NCI-H460 (cell line): ENCODE measurements around the gene CADM2. TPM values are rescaled to one million over a fixed set of nuclear protein-coding genes. Genes with fewer than 3 reads are reported as not detected.

Experiments
- DNase-seq: peaks from one replicate; pipeline ENCODE4 v3.0.0-alpha.2; 2016; ENCODE audit warnings: low read depth; ENCODE audit errors: extremely low read depth
- total RNA-seq: library from RNA; depleted of rRNA; stranded (reverse); fragments of >200 nt; shearing (Covaris generic); gene quantifications from 2 replicates; pipeline ENCODE4 v1.2.3, GENCODE V29; 2014

Gene CADM2
- total RNA-seq, 1 experiment from 2014 or later: 25.0 TPM

DNA sequence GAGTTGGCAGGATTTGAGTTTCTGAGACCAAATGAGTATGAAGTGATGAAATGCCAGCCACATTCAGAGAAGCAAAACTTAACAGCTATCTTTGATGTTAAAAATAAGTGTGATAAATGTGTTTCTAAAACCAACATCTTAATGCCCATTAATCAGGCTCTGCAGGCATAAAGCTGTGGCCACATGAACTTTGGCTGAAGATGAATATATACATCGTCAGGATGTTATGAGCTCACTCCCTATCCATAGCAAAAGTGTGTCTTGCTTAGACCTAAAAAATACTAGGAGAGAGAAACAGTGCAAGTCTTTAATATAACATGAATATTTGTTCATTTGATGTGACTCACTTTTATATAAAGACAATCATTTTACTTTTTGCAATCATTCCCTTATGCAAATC, 218.0 kb downstream of the CADM2 start:
- DNase-seq: no peak

DNA sequence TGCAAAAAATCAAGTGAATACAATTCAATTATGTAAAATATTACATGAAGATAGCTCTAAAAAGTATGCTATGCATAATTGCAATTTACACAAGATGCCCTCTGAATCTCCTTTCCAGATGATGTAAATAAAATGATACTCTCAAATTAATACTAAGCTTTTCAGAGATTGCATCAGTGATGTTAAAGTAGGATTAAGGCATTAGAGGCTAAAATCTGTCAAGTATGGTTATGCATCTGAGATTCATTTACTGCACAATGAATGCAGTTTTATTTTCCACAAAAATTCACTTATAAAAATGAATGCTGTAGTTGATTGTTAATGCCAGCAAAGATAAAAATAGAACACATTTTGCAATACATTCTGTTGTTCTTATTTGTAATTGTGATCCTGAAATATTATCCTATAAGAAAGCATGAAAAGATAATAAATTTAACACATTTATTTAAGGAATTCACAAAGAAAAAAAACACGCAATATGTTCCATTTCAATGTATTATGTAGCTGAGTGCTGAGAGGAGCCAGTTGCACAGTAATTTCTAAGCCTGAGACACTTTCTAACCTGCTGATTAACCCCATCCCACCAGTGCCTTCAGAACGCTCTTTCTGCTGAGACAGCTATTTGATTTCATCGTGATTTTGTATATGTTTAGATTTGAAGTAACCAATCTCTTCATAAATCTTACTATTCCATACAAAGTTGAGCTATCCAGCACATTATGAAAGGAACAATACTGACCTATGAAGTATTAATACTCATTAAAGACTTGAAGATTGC, 224.4 kb downstream of the CADM2 start:
- DNase-seq: no peak

DNA sequence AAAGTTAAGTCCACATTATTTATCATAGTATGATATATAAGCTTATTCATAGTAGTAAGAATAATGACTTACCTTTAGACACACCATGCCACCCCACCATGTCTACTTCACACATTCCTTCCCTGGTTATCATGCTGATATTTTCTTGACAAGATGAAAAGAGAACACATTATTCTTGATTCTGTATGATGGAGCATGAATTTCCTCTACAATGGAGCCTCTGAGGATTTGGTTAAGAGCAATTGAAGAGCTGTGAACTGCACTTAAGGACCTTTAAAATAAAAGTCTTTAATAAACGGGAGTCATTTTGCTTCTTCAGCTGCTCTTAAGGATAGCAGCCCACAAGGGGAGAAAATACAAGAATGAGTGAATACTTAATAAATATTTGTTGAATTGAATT, 226.7 kb downstream of the CADM2 start:
- DNase-seq: no peak

DNA sequence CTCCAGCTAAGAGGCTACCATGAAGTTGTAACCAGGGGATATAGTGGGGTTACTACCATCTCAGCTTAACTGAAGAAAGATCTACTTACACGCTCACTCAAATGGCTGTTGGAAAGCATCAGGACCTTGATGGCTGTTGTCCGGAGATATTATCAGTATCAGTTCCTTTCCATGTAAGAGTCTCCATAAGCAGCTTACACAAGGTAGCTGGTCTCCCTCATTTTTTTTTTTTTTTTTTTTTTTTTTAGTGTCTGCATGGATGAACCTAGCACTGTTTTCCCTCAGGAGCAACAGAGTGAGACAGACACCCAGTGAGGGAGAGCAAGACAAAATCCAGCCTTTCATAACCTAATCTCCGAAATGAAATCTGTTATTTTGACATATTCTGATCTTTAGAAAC, 230.9 kb downstream of the CADM2 start:
- no peak for DNase-seq

DNA sequence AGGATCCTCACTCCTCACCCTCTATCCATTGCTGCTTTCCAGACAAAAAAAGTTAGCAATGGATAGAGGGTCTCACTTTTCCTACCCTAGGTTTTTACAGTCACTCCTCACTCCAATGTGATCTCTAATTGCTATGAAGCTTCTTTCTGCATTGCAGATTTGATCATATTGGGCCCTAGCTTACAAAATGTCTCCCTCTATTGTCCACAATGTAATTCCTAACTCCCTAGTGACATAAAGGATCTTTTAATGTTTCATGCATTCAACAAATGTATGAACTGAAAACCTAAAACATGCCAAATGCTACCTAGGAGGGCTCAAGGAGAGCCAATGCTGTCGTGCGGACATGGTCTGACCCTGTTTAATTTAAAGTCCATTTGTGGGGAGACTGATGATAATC, 234.8 kb downstream of the CADM2 start:
- DNase-seq: no peak

DNA sequence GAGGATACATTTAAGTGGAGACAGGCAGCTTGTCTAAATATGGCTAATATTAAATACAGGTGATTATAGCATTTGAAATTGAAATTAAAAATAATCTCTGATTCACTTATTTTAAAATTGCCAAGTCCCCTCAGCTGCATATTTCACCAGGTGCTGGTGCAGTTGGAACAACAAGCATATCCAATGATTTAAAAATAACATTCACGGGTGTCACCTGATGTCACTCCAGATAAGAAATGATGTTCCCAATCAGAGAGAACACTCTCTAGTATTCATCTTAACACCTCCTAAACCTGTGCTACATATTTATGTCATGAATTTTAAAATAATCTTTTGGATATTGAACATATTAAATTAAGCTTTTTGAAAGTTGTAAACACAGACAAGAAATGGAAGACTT, 249.9 kb downstream of the CADM2 start:
- no peak for DNase-seq

DNA sequence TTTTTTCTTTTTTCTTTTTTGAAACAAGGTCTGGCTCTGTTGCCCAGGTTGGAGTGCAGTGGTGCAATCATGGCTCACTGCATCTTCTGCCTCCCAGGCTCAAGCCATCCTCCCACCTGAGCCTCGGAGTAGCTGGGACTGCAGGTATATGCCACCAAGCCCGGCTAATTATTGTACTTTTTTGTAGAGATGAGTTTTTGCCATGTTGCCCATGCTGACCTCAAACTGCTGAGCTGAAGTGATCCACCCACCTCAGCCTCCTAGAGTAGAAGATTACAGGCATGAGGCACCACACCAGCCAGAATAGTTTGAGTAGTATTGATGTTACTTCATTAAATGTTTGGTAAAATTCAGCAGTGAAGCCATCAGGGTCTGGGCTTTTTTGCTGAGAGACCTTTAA, 251.8 kb downstream of the CADM2 start:
- DNase-seq: no peak

DNA sequence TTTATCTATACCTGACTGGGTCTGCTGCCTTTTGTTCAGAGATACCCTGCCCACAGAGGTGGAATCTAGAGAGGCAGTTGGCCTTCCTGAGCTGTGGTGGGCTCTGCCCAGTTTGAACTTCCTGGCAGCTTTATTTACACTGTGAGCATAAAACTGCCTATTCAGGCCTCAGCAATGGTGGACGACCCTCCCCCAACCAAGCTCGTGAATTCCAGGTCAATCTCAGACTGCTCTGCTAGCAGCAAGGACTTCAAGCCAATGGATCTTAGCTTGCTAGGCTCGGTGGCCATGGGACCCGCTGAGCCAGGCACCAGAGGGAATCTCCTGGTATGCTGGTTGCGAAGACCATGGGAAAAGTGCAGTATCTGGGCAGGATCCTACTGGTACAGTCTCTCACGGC, 270.2 kb downstream of the CADM2 start:
- no peak for DNase-seq

DNA sequence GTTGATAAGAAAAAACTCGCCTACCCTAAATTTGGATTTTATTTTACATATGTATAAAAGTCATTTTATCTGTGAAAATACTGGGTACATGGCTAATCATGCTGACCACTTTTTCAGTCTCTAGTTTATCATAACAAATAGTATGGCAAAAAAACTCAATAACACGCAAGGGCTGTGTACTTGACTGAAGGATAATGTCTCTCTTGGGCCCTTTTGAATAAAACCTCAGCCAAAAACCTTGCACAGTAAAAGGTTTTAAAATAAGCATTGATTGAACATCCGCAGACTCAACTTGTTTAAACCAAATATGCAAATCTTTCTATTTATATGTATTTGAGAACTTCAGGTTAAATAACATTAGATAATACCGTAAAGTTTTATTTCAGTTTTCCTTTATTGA, 285.3 kb downstream of the CADM2 start:
- DNase-seq: no peak

DNA sequence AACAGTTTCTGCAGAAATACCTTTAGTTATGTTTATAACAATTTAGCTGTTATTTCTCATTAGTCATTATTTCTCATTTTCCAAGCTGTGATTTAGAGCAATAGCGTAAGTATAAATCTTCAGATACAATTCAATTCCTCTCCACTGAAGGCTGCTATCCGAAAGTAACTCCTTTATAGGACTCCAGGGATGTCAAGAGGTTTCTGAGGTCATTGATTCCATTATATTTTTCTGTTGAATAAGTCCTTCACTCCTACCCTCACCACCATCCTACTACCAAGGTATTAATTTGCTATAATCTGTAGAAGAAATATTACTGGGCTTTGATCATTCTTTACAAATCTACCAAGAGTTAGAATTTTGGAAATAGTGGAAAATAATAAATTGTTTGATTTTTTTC, 285.7 kb downstream of the CADM2 start:
- DNase-seq: no peak

DNA sequence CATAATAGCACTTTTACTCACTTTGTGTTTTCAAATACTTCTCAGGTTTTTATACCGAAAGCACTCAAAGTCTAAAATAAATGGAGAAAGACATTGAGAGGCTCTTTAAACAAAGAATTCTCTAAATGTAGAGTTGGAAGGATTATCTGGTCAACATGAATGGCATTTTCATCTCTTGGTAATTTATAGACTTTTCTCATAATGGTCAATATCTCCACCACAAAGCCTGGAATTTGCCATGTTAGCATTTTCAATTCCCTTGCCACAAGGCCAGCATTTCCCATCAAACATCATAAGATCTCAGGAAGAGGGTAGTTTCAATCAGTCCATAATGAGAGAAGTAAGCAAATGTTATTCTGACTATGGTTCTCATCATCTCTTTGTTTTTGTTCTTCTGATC, 293.0 kb downstream of the CADM2 start:
- no peak for DNase-seq

DNA sequence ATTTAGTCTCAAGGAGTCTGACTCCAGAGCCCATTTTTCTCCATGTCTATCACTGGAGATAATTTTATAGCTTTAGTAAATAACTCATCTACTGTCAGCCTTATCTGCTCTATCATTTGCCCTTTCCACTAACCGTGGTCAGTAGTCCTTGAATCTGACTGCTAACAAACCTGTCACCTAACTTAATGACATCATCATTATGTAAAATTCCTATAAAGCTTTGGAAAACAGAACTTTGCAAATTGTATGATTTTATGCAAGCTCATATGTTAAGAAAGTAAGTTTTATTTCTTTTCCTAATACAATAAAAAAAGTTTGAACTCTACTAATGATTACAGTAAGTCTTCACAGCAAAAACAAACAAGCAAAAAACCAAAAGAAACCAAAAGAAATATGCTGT, 293.9 kb downstream of the CADM2 start:
- no peak for DNase-seq

DNA sequence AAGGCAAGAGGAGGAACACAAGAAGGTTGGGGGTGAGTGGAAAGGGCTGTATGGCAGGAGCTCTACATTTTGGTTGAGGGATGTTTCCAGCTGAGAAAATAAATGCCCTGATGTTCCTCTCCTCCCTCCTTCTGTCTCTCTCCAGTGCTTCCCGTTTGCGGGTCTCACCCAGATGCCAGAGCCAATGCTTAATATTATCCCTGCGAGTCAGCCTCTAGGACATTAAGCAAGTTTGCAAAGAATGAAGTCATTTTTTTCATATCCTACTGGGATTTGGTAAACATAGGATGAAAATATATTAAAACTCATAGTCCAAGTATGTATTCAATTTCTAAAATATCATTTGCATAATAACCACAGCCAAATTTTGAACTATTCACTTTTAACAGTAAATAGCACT, 295.9 kb downstream of the CADM2 start:
- no peak for DNase-seq

DNA sequence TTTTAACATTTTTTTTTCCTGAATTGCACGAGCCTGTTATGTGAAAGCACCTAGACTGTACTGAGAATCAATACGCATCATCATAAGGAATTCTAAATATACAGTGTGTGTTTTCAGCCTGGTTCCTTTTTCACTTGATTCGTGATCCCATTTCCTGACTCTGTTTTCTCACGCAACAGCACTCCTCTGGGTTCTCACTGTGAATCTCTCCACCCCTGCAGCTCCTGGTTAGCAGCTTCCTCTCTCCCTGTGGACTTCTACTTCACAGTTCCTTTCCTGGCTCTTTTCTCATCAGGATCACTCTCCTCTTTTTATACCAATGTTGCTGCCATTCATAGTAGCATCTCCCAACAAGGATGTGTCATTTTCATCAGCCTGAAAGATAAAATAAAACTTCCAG, 297.2 kb downstream of the CADM2 start:
- no peak for DNase-seq

DNA sequence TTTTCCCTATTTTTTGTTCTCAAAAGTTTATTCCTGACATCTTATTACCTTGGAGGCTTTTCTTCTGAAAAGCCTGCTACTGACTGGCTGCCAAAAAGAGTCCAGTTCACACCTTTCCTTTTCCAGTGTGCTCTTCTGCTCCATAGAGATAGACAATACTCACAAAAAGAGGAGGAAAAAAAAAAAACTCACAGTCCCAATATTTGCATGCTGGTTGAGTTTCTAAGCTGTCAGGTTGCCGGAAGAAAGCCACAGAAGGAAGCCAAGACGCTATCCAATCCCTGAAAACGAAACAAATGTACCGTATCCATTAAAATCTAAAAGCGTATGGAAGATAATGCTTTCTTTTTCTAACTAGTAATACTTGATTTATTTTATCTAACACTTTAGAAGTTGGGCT, 299.5 kb downstream of the CADM2 start:
- DNase-seq: no peak

DNA sequence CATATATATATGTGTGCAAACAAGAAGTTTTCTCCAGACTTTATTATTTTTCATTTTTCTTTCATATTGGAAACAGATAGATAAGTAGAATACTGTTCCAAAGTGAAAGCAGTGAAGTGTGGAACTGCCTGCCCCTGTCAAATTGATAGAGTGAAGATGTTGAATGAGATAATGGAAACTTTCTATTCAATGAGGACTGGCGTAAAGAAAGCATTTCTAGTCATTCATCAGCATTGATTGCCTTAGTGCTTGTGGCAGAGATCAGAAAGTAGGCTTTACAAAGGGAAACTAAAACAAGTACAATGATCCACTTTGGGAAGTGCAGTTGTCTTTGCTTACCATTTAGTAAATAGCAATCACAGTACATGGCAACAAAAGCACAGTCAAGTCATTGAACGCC, 300.0 kb downstream of the CADM2 start:
- no peak for DNase-seq

DNA sequence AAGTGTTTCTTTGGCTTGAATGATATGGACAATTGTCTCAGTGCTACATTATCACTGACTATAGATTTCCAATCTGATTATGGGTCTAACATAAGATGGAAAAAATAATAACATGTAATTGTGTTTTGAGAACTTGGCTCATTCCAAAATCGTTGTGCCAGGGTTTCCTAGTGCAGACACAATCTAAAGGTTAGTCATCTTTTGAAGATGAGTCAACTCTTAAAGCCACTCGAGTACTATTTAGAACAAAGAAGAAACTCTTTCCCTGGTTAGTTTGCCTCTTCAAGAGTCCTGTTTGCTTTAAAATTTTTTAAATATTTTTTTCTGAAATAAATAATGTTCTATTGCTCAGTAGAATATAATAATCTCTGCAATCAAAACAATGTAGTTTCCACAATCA, 301.0 kb downstream of the CADM2 start:
- no peak for DNase-seq

DNA sequence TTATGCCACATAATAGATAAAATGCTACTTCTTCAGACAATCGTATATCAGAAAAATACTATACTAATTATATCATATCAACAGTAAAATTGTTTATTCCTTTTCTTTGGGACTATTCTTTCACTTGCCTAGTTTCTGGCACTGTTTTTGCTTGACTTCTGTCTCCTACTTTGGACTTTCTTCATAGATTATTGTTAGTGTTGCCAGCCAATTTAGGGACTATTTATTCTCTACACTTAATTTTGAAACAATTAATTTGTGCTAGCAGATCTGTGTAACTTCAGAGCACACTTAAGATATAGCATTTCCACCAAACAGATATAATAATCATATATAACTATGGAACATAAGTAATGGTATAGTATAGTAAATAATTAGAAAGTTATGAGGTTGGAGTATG, 305.6 kb downstream of the CADM2 start:
- DNase-seq: no peak

DNA sequence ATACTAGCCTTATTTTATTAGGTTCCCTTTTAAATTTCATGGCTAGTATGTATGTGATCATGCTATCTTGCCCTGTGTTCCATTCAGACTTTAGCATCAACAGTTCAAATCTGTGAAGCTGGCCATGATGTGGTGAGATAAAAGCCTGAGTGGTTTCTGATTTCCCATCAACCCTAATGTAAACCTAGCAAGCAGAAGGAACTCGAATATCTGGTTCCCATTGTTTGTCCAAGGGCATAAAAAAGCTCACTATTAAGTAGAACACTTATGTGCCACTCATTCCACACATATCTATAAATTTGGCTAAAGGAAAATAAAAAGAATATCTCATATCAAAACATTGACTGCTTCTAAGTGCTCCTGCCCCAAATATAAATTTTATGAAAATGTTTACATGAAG, 311.7 kb downstream of the CADM2 start:
- no peak for DNase-seq

DNA sequence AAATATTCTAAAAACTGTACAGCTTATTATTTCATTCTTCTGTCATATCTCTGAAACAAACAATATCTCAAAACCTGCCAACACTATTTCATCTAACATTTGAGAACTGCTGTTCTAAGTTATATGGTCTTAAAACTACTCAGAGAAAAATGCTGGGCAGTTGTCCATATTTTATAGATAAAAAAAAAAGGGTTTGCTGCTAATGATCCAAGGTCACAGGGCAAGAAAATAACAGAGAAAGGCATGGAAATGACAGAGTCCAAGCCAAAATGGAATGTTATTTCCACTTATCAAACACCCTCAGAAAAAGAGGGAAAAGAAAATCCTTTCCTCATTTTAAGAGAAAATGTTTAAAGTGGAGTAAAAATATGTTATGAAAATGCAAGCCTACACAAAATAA, 313.1 kb downstream of the CADM2 start:
- no peak for DNase-seq

DNA sequence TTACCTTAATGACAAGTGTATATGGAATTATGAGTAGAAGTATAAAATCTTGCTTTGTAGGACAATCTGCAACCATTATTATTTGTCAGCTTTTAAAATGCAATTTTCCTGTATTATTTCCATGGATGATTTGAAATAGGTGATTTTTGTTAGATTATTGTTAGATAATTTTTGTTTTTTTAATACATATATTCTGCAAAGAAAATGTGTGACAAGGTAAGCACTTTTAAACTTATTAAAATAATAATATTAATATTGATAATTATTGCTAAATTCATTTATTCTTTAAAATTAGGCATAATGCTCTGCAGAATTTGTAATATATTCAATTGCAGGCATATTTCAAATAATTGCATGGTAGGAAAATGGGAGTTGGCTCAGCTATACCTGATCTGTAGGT, 329.5 kb downstream of the CADM2 start:
- no peak for DNase-seq

DNA sequence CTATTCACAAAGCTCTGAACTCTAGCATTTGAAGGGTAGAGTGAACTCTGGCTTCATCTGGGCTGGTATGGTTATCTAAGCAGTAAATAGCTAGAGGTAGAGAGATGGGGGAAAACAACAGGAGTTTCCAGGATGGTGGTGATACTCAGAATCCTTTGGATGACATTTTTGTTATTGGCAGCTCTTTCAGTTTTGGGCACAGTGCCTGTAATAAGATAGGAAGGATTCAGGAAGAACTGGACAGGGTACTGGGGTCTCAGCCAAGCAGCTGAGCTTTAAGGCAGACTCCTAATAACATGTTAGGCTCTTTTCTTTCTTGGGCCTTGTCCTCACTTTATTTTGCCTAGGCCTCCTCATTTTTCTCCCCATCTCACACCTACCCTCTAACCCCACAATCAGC, 338.5 kb downstream of the CADM2 start:
- no peak for DNase-seq

DNA sequence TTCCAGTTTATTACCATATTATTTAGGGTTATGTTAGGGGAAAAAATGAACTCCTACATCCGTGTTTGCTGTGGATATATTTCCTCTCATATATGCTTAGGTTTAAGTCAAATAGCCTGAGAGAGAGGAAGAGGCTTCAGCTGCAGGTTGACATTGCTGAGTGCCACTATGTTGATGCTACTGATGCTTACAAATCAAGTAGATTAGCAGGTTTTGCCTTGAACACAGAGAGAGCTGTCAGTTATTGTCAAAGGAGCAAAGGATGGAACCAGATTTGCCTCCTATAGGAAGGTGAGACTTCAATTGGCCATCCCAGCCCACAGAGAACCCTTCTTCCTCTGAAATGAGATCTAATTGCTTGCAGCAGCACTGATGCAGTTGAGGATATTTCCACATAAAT, 339.2 kb downstream of the CADM2 start:
- no peak for DNase-seq
